ENCODE measurements around the gene FHIT. TPM values are rescaled to one million over a fixed set of nuclear protein-coding genes. Genes with fewer than 3 reads are reported as not detected.

The FHIT gene
- polyA plus RNA-seq, 1 of the 3 experiments (the other 2 are of a cell fraction), result 0.41 TPM

- Histone ChIP-seq H3K9me3 (no peaks in the 10 kb centered on the region), H3K36me3 (replicated peaks in 1 of 2; ENCODE audit: control insufficient read depth in 1 of 2, insufficient read depth in 2 of 2, low read length in 1 of 2) (no peaks in the 10 kb centered on the region), H3F3A (replicated peaks; ENCODE audit: insufficient read depth) (no peaks in the 10 kb centered on the region), H3K27me3 (ENCODE audit: insufficient read depth) (no peaks in the 10 kb centered on the region), H3K9ac (no peak overlapping the region), H3K79me2 (ENCODE audit: insufficient read depth) (no peaks in the 10 kb centered on the region), H3K27ac (ENCODE audit: low read depth in 2 of 2, low read length in 1 of 2) (no peak overlapping the region), H3K4me3 (ENCODE audit: low read depth in 2 of 2, low read length in 1 of 2) (no peak overlapping the region), H3K9me2 (no peaks in the 10 kb centered on the region), H3K4me1 (ENCODE audit: control insufficient read depth in 1 of 2, insufficient read depth in 2 of 2, low read depth in 1 of 2, low read length in 1 of 2) (peaks cover 0 to 5% of the 10 kb centered on the region in 2 experiments; a peak in 1 of 4 replicates), H4K20me1 (ENCODE audit: insufficient read depth) (no peaks in the 10 kb centered on the region), H3K4me2 (no peak overlapping the region), H2AFZ (ENCODE audit: low read depth) (no peak overlapping the region)
- WGBS (ENCODE audit: low lambda C conversion rate), result 58% methylated on average over 3 of the region's 3 CpGs
- POLR2A ChIA-PET, result no interaction called here
- CTCF ChIA-PET, result interaction anchor here (1.2 kb wide), 1 partner anchor 12 kb away, joined by 3 read pairs; no protein-coding TSS in a partner anchor
- TF ChIP-seq YY1 (IDR thresholded peaks at IDR 0.05; ENCODE audit: low read depth), result no peak
- TF ChIP-seq TAF1 (IDR thresholded peaks at IDR 0.05; ENCODE audit: borderline replicate concordance, low read depth, low read length), result no peak
- TF ChIP-seq, protein P1, sequence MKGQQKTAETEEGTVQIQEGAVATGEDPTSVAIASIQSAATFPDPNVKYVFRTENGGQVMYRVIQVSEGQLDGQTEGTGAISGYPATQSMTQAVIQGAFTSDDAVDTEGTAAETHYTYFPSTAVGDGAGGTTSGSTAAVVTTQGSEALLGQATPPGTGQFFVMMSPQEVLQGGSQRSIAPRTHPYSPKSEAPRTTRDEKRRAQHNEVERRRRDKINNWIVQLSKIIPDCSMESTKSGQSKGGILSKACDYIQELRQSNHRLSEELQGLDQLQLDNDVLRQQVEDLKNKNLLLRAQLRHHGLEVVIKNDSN (IDR thresholded peaks at IDR 0.05; ENCODE audit: borderline replicate concordance, low read depth), result no peak
- no peak for TF ChIP-seq SMC3 (IDR thresholded peaks at IDR 0.05; ENCODE audit: low read depth, low read length)
- no peak for TF ChIP-seq TCF12 (IDR thresholded peaks at IDR 0.05)
- TF ChIP-seq RFX5 (IDR thresholded peaks at IDR 0.05; ENCODE audit: low read length), result no peak
- no peak for TF ChIP-seq EP300 (IDR thresholded peaks at IDR 0.05; ENCODE audit: borderline replicate concordance in 1 of 2, low read depth in 1 of 2, low read length in 1 of 2)
- TF ChIP-seq NRF1 (IDR thresholded peaks at IDR 0.05; ENCODE audit: low read depth, low read length), result no peak
- TF ChIP-seq, protein P2, sequence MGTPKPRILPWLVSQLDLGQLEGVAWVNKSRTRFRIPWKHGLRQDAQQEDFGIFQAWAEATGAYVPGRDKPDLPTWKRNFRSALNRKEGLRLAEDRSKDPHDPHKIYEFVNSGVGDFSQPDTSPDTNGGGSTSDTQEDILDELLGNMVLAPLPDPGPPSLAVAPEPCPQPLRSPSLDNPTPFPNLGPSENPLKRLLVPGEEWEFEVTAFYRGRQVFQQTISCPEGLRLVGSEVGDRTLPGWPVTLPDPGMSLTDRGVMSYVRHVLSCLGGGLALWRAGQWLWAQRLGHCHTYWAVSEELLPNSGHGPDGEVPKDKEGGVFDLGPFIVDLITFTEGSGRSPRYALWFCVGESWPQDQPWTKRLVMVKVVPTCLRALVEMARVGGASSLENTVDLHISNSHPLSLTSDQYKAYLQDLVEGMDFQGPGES (IDR thresholded peaks at IDR 0.05; ENCODE audit: low read depth, low read length), result no peak
- no peak for TF ChIP-seq GATA2 (CRISPR knock-in tag; IDR thresholded peaks at IDR 0.05)
- no peak for TF ChIP-seq MAX (IDR thresholded peaks at IDR 0.05; ENCODE audit: low read depth)
- TF ChIP-seq, protein P3, sequence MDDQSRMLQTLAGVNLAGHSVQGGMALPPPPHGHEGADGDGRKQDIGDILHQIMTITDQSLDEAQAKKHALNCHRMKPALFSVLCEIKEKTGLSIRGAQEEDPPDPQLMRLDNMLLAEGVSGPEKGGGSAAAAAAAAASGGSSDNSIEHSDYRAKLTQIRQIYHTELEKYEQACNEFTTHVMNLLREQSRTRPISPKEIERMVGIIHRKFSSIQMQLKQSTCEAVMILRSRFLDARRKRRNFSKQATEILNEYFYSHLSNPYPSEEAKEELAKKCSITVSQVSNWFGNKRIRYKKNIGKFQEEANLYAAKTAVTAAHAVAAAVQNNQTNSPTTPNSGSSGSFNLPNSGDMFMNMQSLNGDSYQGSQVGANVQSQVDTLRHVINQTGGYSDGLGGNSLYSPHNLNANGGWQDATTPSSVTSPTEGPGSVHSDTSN (IDR thresholded peaks at IDR 0.05), result no peak
- no peak for TF ChIP-seq JUND (IDR thresholded peaks at IDR 0.05)
- TF ChIP-seq CHD2 (IDR thresholded peaks at IDR 0.05; ENCODE audit: low read length, partially characterized antibody), result no peak
- no peak for TF ChIP-seq EZH2phosphoT487 (IDR thresholded peaks at IDR 0.05; ENCODE audit: borderline replicate concordance, low read depth)
- TF ChIP-seq MEF2A (IDR thresholded peaks at IDR 0.05; ENCODE audit: borderline replicate concordance, low read depth), result no peak
- TF ChIP-seq RCOR1 (IDR thresholded peaks at IDR 0.05; ENCODE audit: low read length), result no peak
- no peak for TF ChIP-seq FOSL2 (IDR thresholded peaks at IDR 0.05; ENCODE audit: borderline replicate concordance, low read depth)
- no peak for TF ChIP-seq RAD21 (IDR thresholded peaks at IDR 0.05; ENCODE audit: low read length)
- no peak for DNase-seq
Measured at GRCh38 chr3:60517134-60517533, 734.1 kb downstream of the FHIT start.
